K562 (cell line): Measurements from ENCODE around the gene ACTR3. TPM values are rescaled to one million over a fixed set of nuclear protein-coding genes. Genes with fewer than 3 reads are reported as not detected.

Source experiments
- ATF7 ChIP-seq: fragments of 450-650 bp; IDR thresholded peaks from 2 replicates; pipeline ENCODE4 v1.7.1; 2014; ENCODE audit warnings: mild to moderate bottlenecking, moderate library complexity
- CEBPB ChIP-seq: fragments of 450-650 bp; IDR thresholded peaks from 2 replicates; pipeline ENCODE4 v1.6.1; 2016; ENCODE audit warnings: missing genetic modification characterization, missing compliant biosample characterization
- E2F1 ChIP-seq: sonication (generic); formaldehyde crosslinking; IDR thresholded peaks from 2 replicates; pipeline ENCODE4 v1.8.1; 2023; ENCODE audit warnings: mild to moderate bottlenecking, missing genetic modification reagents, moderate library complexity
- HSF4 ChIP-seq: fragments of 250-450 bp; sonication (Bioruptor Pico); IDR thresholded peaks from 2 replicates; pipeline ENCODE4 v2.1.2; 2022; ENCODE audit warnings: mild to moderate bottlenecking, moderate library complexity, borderline replicate concordance
- KLF16 ChIP-seq: IDR thresholded peaks from 2 replicates; pipeline ENCODE4 v1.6.1; 2016; ENCODE audit warnings: antibody characterized with exemption
- MBD1 ChIP-seq: fragments of 250-450 bp; sonication (Bioruptor Pico); IDR thresholded peaks from 2 replicates; pipeline ENCODE4 v1.8.0; 2022; ENCODE audit warnings: inconsistent platforms
- NFIC ChIP-seq: fragments of 450-650 bp; IDR thresholded peaks from 2 replicates; pipeline ENCODE4 v1.6.1; 2017; ENCODE audit warnings: mild to moderate bottlenecking, inconsistent platforms
- SP1 ChIP-seq: sonication (generic); formaldehyde crosslinking; IDR thresholded peaks from 2 replicates; pipeline ENCODE4 v1.8.1; 2022; ENCODE audit warnings: mild to moderate bottlenecking, missing genetic modification reagents
- THRB ChIP-seq: fragments of 450-650 bp; formaldehyde crosslinking; conservative IDR thresholded peaks from 2 replicates; pipeline ENCODE4 v1.4.0; 2022; ENCODE audit warnings: mild to moderate bottlenecking, missing genetic modification characterization
- polyA plus RNA-seq, 8 experiments: library from polyadenylated mRNA; depleted of rRNA in 4 of 8; stranded (reverse) in 5 of 8; unstranded in 3 of 8; fragments of >200 nt; fragmentation: Nextera tagmentation in 2 of 8; fragmentation: Illumina TruSeq in 1 of 8; extraction: Ambion mirVana in 2 of 8; extraction: Trizol in 1 of 8; gene quantifications; 2 replicates each; pipeline versions ENCODE4 v1.2.1 to v1.2.3, GENCODE V29; 2011 to 2014; ENCODE audit warnings: inconsistent platforms in 1 of 8, missing spikeins in 1 of 8
- total RNA-seq, 7 experiments: library from RNA; depleted of rRNA in 6 of 7; stranded (reverse); fragments of >200 nt in 6 of 7; fragmentation: Illumina TruSeq in 2 of 7; extraction: Trizol in 2 of 7; gene quantifications; 2 replicates each; pipeline versions ENCODE4 v1.2.1 to v1.2.3, GENCODE V29; 2011 to 2021; ENCODE audit warnings: low replicate concordance in 1 of 7
- TF ChIP-seq, protein P1 (sequence below), 2 experiments: fragments of 450-650 bp in 1 of 2; sonication (generic) in 1 of 2; formaldehyde crosslinking in 1 of 2; IDR thresholded peaks; 2 replicates each; pipeline versions ENCODE4 v1.7.1 to v1.9.0; 2016 to 2022; ENCODE audit warnings: inconsistent platforms in 1 of 2, mild to moderate bottlenecking in 1 of 2, missing genetic modification reagents in 1 of 2

ACTR3 gene
- total and polyA plus RNA-seq, 9 of the 15 experiments (the other 6 are each of a cell fraction or from before 2014, with no cell fraction given), result 49.0 to 354 (median 249) TPM

- TF ChIP-seq, protein P1, sequence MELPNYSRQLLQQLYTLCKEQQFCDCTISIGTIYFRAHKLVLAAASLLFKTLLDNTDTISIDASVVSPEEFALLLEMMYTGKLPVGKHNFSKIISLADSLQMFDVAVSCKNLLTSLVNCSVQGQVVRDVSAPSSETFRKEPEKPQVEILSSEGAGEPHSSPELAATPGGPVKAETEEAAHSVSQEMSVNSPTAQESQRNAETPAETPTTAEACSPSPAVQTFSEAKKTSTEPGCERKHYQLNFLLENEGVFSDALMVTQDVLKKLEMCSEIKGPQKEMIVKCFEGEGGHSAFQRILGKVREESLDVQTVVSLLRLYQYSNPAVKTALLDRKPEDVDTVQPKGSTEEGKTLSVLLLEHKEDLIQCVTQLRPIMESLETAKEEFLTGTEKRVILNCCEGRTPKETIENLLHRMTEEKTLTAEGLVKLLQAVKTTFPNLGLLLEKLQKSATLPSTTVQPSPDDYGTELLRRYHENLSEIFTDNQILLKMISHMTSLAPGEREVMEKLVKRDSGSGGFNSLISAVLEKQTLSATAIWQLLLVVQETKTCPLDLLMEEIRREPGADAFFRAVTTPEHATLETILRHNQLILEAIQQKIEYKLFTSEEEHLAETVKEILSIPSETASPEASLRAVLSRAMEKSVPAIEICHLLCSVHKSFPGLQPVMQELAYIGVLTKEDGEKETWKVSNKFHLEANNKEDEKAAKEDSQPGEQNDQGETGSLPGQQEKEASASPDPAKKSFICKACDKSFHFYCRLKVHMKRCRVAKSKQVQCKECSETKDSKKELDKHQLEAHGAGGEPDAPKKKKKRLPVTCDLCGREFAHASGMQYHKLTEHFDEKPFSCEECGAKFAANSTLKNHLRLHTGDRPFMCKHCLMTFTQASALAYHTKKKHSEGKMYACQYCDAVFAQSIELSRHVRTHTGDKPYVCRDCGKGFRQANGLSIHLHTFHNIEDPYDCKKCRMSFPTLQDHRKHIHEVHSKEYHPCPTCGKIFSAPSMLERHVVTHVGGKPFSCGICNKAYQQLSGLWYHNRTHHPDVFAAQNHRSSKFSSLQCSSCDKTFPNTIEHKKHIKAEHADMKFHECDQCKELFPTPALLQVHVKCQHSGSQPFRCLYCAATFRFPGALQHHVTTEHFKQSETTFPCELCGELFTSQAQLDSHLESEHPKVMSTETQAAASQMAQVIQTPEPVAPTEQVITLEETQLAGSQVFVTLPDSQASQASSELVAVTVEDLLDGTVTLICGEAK (IDR thresholded peaks at IDR 0.05), result no peak
- TF ChIP-seq, protein P1 (CRISPR knock-in tag; IDR thresholded peaks at IDR 0.05), result no peak
- TF ChIP-seq CEBPB (tag), result no peak
- no peak for TF ChIP-seq E2F1
- TF ChIP-seq KLF16, result no peak
- no peak for TF ChIP-seq SP1 (CRISPR knock-in tag)
- TF ChIP-seq NFIC, result no peak
- TF ChIP-seq MBD1 (CRISPR knock-in tag), result no peak
- no peak for TF ChIP-seq THRB (CRISPR knock-in tag)
- no peak for TF ChIP-seq HSF4 (CRISPR knock-in tag)
- no peak for TF ChIP-seq ATF7
Measured at GRCh38 chr2:113867571-113867970, 22.3 kb upstream of the ACTR3 start (continued).
